NCI-H510A treated with DMSO at 0.1 percent for 48 hours (cell line): ENCODE results near the gene OSMR.
A peak's percentile ranks its signal among the peaks of the same experiment; 100 is the strongest.

Experiments used
- DNase-seq: peaks from one replicate; lab custom pipeline; 2025; lab: John Stamatoyannopoulos, UW

The OSMR gene

DNA sequence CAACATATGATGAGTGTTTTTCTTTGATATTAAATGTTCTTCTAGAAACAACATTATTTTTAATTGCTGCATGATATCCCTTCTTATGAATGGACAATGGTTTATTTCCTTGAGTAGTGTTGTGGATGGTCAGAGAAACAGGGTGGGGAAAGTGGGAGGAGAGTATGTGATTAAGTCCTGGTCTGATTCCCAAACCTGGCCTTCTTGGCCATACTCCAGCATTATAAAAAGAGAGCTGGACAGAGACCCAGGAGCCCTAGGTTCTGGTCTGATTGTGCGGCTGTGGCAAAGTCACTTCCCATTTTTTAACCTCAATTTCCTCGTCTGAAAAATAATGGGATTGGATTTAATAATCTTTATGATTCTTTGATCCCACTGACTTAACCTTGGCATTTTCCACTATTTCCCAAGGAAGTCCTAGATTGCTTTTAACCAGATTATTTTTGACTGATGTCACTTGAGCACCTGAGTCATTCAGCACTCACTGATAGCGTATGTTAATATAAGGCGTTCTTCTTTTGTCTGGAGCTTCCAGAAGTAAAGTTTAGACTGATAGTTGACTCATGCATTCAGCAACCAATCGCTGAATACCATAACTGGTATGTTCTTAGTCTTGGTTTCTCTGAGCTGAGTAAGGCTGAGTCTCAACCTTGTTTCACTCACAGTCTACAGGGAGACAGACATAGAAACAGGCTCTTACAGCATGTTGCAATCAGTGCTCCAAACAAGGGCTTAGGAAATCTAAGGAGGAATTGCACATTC lies 26.2 kb downstream of the OSMR start:
- no peak for DNase-seq

DNA sequence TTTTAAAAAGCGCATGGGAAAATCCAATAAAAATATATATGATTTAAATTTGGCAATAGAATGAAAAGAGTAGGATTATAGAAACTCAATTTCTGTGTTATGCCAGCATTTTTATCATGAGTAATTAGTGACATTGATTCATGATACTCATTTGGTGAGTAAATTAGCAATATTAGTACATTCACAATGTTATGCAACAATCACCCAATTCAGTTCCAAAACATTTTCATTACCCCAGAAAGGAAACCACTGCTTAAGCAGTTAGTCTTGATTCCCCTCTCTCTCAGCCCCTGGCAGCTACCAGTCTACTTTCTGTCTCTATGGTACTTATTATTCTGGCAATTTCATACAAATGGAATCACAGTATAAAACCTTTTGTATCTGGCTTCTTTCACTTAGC lies 27.0 kb downstream of the OSMR start:
- no peak for DNase-seq

DNA sequence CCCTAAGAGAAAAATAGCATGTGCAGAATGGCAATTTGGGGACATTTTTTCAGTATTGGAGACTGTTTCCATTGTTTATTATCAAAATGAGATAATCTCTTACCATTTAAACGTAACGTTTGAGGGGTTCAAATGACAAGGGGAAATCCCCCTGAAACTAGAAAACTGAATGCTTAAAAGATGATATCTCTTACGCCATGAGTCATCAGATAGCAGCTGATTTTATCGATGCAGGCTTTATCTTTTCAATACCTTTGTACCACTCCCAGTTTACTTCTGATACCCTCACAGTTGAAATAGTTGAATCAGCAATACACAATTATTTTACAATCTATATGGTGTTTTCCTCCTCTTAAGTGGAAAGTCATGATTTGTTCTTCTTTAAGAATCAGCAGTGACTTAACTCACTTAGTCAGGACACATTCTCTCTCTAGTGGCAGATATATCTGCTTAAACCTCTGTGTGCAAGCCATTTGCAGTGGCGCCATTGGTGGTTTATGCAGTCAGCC lies 29.2 kb downstream of the OSMR start:
- no peak for DNase-seq

DNA sequence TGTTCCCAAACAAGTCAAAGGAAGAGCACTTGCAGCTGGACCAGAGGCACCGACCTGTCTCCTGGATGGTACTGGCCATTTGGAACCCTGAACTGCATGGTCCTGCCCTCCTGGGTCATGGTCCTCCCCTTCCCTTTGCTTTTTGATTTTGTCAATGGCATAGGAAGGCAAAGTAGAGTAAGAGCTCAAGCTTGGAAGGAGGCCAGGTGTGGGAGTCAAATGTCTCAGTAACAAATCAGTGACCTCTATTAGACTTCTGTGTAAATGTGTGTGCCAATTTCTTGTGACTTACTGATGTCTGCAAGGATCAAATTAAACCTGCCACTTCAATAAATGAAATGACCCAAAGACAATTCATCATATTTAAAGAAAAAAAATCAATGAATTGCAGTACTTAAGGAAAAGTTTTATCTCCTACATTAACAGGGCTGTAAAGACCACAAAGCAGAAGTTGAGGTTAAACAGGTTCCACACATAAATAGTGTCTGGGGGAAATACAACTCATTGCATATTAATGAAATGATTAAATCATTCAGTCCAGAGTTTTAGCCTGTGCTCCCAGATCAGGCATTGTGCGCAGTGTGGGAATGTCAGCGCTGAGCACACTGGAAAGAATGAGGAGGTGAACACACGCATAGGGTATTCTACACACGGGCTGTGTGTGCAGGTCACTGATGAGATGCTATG lies 32.7 kb downstream of the OSMR start:
- no peak for DNase-seq

DNA sequence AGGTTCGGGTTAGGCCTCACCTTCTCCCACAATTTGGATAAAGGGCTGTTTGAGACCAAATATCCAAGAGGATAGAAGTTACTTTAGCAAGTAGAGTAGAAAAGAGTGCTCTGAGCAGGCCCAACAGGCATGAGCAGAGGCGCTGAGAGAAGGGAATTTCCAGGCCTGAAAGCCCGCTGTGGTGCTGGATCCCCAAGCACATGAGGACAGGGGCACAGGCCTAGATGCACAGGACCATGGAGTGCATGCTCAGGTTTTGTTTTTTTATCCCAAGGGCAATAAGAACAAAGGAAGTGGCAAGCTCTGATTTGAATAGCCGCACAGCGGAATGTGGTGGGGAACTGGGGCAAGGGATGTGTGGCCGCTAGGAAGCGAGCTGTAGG lies 33.3 kb downstream of the OSMR start:
- no peak for DNase-seq

DNA sequence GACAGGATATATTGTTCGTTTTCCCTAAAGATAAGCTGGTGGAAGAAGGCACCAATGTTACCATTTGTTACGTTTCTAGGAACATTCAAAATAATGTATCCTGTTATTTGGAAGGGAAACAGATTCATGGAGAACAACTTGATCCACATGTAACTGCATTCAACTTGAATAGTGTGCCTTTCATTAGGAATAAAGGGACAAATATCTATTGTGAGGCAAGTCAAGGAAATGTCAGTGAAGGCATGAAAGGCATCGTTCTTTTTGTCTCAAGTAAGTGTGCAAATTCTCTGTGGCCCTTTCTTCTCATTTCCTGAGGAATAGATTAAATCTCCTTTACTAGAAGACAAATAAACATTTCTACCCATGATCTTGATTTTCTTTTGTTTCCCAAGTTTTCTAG lies 38.0 kb downstream of the OSMR start:
- no peak for DNase-seq

DNA sequence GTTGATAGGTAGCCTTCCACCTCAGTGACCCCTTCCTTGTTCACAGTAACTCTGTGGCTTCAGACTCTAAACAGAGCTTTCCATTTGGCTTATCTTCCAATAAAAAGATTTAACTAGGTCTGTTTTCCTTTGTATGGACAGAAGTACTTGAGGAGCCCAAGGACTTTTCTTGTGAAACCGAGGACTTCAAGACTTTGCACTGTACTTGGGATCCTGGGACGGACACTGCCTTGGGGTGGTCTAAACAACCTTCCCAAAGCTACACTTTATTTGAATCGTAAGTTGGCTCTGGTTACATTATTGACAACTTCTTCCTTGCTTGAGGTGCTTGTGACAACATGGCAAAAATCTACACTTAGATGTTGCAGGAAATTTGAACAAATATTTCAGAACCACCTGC lies 39.4 kb downstream of the OSMR start:
- no peak for DNase-seq

DNA sequence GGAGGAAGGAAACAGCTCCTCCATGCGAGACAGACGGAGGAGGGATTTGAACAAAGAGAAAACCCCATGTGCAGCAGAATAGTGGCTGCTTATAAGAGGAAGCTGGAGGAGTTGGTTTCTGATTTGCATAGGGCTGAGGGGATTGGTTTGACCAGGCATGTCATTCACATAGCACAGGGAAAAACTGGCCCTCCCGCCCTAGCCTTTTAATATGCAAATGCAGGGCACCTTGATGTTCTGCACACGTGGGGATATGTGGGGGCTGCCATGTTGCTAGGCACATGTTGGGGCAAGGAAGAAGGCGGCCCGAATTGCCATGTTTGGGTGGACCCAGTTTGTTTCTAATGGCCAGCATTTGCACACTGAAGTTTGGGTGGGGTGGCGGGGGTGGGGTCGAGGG lies 42.2 kb downstream of the OSMR start:
- DNase-seq: no peak

DNA sequence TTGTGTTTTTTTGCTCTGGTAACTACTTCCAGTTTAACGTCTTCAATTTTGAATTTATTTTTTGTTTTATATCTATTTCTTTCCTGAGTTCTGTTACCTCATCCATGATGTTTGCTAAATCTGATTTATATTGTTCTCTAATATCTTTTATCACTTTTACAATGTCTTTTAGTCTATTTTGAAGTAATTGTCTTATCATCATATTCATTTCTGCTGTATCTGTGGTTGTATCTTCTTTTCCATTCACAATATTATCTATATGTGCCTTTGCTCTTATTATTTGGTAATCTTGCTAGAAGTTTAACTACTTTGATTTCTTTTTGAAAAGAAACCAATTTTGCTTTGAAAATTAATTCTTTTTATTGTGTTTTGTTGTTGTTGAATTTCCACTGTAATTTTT lies 43.6 kb downstream of the OSMR start:
- DNase-seq: no peak

DNA sequence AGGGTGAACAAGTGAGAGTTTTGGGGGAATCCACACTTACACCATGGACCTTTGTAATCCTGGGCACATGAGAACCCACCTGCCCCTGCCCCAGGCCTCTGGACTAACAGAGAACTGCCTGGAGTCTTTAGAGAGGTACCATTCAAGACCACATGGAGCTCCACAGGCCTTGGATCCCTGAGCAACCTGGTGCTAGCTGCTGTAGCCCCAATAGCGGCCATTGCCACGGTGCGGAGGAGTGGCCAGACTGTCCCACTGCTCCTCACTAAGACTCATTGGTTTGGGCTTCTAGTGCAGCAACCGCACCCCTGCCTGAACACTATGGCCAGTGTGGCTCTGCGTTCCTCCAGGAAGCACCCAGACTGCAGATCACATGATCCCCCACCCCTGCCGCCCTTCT lies 45.8 kb downstream of the OSMR start:
- DNase-seq: no peak

DNA sequence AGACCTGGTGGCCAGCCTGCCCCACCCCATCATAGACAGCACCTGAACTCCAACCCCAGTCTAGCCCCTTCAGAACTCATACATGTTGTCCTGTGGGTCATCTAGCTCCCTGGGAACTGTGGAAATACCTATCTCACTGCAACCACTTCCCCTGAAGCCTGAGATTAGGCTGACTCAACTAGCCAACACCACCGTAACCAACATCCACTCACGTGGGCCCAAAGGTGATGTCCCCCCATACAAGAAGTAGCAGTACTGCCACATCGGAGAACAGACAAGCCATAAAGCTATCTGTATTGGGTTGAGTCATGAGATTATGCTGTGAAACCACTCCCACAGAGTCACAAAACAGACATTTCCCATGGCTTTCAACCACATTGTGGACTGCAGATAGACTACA lies 46.6 kb downstream of the OSMR start:
- no peak for DNase-seq

DNA sequence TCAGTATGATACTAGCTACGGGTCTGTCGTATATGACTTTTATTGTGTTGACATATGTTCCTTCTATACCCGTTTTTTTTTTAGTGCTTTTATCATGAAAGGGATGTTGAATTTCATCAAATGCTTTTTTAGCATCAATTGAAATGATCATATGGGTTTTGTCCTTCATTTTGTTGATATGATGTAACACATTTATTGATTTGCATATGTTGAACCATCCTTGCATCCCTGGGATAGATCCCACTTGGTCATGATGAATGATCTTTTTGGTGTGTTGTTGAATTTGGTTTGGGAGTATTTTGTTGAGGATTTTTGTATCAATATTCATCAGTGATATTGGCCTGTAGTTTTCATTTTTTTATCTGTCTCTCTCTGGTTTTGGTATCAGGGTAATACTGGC lies 50.9 kb downstream of the OSMR start:
- no peak for DNase-seq

DNA sequence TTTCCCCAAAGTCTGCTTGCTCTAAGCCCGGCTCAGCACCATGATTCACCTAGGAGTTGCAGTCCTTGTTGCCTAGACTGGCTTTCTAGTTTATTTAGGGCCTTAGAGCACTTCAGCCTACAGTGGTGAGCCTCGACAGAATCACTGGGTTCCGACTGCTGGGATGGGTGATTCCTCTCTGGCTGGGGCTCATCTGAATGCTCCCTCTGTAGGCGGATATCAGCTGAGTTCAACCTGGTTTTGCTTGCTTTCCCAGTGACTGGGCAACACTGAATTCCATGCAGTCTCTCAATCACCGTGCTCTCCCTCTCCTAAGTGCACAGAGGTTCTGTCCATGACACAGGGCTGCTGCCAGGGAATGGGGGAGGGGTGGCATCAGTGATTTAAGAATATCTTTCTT lies 54.1 kb downstream of the OSMR start:
- DNase-seq: no peak

DNA sequence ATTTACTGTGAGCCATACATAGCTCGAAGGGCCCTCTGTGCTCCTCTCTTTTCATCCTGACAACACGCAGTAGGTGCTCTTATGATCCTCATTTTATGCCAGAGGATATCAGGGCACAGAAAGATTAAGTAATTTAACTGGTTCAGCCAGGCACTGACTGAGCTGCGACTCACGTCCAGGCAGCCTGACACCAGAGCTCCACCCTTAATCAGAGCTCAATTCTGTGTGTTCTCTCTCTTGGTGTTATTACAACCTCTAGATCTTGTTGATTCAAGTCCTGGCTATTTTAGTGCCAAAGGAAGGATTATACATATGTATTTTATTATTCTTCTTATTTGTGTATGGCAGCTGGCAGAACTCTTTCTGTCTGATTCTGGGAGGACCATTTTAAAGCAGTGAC lies 59.7 kb downstream of the OSMR start:
- DNase-seq: no peak

DNA sequence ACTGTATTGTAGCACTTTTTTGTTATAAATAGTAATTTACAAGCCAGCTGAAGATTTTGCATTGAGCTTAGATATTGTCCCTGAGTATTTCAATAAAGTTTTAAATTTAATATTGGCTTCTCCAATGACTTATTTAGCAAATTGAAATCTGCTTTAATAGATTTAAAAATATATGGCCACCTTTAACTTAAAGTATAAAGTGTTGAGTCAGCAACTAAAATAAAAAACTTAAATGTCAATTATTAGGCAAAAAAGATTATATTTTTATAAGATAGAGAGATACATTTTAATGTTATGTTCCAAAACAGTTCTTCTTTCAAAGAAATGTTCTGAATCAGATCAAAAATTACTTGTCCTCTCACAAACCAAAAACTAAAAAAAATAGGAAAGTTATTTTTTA lies 60.7 kb downstream of the OSMR start:
- no peak for DNase-seq

DNA sequence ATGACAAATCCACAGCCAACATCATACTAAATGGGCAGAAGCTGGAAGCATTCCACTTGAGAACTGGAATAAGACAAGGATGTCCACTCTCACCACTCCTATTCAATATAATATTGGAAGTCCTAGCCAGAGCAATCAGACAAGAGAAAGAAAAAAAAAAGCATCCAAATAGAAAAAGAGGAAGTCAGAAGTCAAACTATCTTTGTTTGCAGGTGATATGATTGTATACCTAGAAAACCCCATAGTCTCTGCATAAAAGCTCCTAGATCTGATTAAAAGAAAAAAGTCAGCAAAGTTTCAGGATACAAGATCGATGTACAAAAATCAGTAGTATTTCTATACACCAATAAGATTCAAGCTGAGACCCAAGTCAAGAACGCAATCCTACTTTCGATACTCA lies 66.1 kb downstream of the OSMR start:
- DNase-seq: no peak

DNA sequence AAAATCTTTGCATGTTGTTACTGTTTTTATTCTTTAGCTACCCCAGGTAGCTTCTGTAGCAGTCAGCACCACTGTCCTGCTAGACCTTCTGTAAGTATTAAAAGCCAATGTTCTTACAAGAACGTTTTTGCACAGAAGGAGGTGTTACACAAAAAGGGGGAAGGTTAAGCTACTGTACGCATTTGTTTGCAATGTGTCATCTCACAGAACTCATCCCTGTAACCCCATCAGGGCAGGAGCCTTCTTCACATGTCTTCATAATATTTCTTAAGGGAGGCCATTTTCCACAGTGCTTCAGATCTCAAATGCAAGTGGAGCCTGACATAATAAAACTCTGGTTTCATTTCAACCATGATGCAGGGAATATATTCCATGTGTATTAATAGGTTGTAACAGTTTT lies 67.9 kb downstream of the OSMR start:
- DNase-seq: no peak

DNA sequence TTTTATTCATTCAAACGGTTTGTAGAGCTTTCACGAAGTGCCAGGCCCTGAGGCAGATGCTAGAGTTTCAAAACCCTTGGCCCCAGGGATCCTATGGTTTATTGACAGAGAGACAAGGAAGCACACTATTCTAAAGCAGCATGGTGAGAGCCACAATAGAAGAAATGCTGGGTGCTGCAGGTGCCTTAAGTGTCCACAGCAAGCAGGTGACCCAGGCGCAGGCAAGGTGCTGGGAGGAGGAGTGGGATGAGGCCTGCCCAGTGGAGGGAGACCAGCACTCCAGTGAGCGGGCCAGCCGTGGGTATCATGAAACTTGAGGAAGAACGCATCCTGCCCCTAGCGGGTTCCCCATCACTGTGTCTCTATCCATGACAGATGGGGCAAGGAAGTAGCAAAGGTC lies 71.0 kb downstream of the OSMR start:
- no peak for DNase-seq

DNA sequence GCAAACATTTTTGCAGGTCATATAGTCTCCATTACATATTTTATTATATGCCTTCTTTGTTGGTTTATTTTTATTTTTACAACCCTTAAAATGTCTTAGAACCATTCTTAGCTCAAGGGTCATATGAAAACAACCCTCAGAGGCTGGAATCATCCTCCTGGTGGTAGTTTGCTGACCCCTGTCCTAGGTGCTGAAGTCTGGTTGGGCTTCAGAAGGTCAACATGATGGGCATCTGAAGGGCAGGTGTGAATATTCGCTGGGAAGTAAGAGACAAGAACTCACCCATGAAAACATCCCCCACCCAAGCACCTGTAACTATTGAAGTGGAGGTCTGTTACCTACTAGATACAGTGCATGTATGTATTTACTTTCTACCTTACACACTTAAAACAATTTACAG lies 75.4 kb downstream of the OSMR start:
- no peak for DNase-seq

DNA sequence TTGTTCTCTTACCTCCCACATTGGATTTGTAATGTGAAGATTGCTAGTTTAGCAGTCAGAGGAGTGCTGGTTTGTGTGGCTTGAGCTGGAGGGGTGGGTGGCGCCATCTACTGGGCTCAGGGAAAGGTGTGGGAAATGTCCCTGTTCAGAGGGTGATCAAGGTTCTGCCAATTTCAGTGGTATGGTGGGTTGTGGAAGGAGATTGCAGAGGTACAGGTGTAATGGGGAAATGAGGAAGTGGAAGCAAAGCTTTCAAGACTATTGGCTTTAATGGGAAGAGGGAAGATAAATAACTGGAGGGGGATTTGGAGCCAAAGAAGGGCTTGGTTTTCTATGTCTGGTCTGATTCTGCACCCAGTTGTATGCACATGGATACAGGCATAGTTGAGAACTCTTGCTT lies 76.4 kb downstream of the OSMR start:
- peak; percentile 49 for DNase-seq

DNA sequence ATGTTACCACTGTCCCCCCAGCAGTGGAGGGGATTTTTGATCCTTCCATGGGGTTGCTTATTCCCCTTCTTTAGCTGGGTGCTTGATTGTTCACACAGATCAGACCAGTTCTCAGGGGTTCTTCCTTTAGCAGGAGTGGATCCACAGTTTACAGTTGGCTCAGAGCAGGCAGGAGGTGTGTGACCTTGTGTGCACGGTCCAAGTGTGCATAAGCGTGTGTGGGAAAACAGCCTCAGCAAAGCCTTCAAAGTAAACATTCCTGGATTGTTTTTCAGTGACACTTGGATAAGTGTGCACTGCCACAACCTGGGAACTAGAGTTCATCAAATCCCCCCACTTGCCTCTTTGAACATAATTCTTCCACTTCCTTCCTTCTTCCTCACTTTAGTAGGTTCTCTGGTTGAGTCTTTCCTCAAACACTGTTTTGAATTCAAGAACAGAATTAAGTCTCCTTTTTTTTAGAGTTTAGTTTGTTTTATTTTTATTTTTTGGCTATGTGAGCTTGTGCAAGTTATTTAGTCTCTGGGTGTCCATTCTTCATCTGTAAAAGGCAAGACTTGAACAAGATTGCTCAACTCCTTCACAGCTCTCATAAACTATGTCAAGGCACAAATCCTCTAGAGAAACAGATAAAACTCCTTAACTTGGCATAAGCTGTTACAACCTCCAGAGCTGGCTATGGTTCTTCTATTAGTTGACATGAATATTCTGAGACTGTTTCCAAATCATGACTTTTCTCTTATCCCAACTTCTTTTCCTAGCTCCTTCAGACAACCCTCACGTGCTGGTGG lies 78.0 kb downstream of the OSMR start:
- no peak for DNase-seq

DNA sequence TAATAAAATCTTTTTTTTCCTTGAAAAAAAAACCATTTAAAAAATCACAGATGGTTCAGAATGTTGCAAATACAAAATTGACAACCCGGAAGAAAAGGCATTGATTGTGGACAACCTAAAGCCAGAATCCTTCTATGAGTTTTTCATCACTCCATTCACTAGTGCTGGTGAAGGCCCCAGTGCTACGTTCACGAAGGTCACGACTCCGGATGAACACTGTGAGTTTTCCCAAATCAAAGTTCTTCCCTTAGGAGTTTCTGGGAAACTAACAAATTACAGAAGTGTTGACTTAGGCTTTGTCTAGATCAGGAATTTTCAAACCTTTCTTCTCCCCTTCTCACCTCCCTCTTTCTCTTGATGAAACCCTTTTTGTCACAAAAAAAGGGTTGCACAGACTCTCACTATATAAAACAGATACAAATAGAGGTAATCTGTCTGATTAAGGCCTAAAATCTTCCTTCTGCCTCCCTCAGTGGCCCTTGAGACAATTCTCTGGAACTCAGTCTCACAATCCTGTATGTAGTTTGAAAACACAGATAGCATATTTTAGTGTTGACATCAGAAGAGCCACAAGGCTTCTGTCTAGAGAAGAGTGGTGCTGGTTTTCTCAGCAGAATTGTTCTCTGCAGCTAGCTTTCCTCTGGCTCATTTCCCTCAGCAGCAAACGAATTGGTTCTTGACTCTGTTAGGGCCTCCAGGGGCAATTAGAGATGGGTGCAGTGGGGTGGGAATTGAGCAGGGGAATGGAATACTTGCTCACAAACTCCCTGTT lies 79.5 kb downstream of the OSMR start:
- DNase-seq: no peak
